HG03097 (cell line): ENCODE results near the gene ZNF79.

Experiments used
- ATAC-seq: cut with Tn5 transposase; IDR thresholded peaks from one replicate; pipeline ENCODE4 v1.9.1; 2021; ENCODE audit not compliant: unreplicated experiment, low FRiP score

ZNF79 gene

DNA sequence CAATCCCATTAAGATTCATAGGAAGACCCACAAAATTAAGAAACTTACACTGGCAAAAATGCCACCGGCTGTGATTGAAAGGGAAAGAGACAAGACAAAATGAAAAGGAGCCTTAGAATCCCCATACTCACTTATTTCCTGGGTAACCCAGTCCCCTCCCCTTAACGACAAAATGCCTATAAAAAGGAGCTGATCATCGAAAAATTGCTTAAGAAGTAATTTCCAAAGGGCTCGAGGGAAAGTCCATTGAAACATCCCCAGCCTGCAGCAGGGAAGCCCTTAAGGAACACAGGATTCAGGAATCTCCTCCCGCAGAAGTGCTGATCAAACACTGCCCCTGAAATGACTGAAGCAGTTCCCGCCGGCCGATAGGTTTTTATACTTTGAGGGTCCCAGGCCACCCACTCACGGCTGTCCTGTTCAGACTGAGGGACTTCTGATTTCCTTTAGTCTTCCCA lies 677 bp upstream of the ZNF79 start:
- ATAC-seq = no peak

DNA sequence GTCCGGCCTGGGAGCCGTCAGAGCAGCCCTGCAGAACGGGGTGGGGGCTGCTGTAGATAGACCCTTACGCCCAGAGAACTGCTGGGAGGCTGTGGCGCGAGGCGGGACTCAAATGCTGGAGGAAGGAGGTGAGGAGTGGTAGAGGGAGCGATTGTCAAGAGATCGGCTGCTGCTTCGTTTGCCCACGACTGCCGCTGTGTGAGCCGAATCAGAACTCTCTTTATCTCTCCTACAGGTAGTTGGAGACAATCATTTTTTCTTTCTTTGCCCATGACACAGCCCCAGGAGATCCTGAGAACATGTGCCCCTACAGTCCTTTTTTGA lies 456 bp downstream of the ZNF79 start:
- peak; percentile 5 for ATAC-seq

DNA sequence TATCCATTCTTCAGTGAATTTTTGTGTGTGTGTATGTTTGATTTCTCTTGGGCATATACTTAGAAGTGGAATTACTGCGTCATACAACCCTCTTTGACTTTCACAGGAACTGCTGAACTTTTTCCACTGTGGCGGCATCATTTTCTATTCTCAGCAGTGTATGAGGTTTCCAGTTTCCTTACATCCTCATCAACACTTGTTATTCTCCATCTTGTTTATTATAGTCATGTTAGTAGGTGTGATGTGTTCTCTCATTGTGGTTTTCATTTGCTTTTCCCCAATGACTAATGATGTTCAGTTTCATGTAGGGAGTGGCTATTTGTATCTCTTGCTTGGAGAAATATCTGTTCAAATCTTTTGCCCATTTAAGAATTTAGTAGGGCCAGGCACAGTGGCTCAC lies 2.6 kb downstream of the ZNF79 start:
- no peak for ATAC-seq

GRCh38 chr9:127428348-127428747 lies 4.2 kb downstream of the ZNF79 start:
- no peak for ATAC-seq

DNA sequence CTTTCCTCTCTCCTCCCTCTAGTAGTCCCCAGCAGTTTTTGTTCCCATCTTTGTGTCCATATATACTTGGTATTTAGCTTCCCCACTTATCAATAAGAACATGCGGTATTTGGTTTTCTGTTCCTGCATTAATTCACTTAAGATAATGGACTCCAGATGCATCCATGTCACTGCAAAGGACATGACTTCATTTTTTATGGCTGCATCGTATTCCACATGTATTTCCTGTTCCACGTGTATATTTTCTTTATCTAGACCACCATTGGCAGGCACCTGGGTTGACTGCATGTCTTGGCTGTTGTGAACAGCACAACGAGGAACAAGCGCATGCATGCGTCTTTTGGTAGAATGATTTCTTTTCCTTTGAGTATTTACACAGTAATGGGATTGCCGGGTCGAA lies 6.2 kb downstream of the ZNF79 start:
- no peak for ATAC-seq

- no peak for ATAC-seq
These were observed 13.5 kb downstream of the ZNF79 start for GRCh38 chr9:127437497-127438264.

- no peak for ATAC-seq
These were observed 14.2 kb downstream of the ZNF79 start for GRCh38 chr9:127438394-127438793.

GRCh38 chr9:127444283-127444920 lies 20.2 kb downstream of the ZNF79 start:
- ATAC-seq = no peak

DNA sequence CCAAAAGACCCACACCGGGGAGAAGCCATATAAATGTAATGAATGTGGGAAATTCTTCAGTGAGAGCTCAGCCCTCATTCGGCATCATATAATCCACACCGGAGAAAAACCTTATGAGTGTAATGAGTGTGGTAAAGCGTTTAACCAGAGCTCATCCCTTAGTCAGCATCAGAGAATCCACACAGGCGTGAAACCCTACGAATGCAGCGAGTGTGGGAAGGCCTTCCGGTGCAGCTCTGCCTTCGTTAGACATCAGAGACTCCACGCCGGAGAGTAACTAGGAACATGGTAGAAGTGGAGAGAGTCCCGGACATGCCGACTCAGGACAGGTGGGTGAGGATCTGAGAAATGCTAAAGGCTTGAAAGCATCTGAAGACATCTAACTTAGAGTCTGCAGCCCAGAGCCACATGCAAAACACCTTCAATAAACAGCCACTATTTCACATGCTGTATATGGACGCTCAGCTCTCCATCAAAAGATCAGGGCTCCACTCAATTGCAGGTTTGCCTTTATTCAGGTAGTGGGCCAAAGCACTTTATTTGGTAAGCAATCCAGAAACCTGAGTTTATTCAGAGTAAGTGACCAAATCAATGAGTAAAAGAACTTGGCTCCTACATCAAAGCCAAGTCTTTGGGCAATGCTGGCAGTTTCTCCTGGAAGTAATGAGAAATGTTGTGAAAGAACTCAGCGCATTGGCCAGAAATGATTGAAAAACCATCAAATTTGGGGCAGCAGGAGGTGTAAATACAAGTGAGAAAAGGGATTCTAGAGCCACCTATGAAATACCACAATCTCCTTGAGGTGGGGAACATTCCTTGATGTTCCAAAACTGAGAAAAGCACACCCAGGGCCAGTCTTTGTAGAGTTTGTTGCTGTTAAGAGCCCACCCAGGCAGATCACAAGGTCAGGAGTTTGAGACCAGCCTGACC lies 21.0 kb downstream of the ZNF79 start:
- no peak for ATAC-seq

DNA sequence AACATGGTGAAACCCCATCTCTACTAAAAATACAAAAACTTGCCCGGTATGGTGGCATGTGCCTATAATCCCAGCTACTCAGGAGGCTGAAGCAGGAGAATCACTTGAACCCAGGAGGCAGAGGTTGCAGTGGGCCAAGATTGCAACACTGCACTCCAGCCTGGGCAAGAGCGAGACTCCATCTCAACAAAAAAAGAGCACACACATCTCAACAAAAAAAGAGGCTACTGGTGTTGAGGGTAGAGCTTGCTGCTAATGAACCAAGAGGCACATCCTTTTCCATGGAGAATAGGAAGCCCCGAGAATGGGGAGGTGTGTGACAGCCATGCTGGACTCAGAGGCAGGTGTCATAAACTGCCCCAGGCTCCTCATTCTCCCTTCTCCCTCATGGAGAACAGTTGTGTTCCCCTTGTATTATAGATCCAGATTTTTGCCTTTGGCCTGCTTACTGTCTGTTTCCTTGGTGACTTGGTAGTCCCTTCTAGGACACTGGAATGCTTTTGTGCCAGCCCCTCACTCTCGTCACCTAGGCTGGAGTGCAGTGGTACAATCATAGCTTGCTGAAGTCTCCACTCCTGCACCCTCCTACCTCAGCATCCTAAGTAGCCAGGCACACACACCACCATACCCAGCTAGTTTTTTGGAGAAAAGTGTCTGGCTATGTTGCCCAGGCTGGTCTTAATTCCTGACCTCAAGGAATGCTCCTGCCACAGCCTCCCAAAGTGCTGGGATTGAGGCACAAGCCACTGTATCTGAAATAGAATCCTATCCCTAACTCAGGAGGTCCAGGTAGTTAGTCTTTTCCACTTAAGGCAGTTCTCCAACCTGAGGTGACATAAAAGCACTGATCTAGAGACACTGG lies 21.9 kb downstream of the ZNF79 start:
- ATAC-seq = no peak

DNA sequence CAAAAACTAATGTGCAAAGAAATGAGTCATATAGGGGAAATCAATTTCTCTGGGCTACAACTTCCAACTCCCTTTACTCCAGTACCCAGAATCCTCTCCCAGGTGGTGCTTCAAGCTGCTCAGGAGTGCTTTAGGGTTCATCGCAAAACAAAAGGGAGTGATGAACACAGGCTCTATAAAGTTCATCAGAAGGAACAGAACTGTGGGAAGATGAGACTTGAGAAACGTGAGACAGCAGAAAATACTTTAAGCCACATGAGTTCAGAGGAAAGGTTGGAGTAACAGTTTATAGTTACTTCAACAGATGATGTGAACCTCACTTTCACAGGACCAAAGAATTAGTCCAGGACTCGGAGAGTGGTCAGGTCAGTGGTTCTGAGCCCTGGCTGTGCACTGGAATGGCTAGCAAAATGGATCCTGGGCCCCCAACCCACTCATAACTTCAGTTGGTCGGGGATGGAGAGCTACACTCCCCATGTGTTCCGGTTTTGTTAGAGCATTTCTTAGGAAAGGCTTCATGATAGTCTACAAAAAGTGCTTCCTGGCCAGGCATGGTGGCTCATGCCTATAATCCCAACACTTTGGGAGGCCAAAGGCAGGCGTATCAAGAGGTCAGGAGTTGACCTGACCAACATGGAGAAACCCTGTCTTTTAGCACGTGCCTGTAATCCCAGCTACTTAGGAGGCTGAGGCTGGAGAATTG lies 22.7 kb downstream of the ZNF79 start:
- no peak for ATAC-seq

DNA sequence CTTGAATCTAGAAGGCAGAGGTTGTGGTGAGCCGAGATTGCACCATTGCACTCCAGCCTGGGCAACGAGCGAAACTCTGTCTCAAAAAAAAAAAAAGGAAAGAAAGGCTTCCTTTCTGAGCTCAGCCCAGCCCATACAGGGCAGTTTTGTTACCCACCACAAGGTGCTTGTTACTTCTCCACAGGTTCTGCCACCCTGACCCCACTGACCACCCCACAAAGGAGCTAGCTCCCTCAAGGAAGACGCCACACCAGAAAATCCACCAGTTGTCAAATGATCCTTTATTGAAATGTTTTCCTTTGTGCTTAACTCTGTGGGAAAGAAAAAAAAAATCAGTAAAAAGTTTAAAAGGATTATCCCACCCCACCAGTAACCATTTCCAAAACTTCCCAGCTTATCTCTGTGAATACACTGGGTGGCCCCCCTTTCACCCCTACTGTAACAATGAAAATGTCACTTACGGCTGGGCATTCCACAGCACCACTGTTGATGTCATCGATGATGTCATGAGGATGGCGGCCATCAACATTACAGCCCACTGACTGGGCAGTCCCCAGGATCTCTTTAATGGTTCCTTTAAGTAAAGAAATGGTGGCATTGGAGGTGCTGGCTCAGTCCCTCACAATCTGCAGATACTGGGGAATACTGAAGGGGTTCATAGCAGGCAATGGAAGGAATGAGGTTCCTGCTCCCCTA lies 23.4 kb downstream of the ZNF79 start:
- no peak for ATAC-seq

DNA sequence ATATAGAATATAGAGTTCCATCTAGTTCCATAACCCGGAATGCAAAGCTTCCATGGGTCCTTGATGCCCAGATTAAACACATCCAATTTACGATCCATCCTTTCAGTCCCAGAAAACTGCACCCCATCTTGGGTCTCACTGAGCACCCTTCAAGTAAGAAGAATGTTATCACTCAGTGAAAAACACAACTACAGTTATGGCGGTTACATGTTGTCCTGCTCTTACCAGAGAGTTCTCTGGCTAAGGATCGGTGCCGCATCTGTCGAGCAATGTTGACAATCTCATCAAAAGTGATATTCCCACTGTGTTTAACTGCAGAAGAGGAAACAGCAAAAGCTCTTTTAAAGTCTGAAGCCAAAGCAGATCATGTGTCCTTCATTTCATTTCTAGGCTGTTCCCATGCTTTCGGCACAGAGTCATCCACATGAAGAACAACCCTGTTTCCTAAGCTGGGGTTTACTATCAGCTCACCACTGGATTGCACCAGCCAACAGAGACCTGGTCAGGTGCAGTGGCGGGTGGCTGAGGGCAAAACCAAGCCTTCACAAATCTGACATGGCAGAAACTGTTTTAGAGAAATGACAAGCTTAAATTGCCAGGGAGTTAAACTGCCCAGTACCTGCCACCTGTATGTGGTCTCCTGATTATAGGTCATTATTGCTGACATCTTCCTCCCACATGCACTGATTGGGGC lies 24.1 kb downstream of the ZNF79 start:
- ATAC-seq = no peak

DNA sequence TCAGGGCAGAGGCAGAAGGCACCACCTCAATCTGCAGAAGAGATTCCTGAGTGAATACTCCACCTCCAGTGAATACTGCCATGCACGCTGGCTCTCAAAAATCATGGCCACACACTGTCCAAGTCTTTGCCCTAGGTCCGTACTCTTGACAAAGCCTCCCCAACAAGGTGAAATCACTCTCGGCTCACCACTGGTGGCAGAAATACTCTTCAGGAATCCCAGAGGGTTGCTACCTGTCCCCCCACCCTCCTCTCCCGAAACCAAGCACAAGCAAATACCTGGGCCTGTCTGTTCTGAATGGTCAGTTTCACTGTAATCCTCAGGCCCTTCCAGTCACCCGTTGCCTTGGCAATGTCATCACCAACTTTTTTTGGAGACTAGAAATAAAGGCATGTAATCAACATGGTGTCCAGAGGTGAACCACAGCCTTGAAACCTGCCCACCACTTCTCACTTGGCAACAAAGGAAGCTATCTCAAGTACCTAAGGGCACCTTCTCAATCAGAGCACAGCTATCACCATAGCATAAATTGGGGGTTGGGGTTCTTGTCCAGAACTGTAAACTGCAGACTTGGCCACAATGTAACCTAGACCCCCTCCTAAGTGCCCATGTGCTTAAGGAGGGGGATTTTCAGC lies 25.3 kb downstream of the ZNF79 start:
- no peak for ATAC-seq

- ATAC-seq = no peak
These were observed 26.1 kb downstream of the ZNF79 start for GRCh38 chr9:127450243-127450760.

DNA sequence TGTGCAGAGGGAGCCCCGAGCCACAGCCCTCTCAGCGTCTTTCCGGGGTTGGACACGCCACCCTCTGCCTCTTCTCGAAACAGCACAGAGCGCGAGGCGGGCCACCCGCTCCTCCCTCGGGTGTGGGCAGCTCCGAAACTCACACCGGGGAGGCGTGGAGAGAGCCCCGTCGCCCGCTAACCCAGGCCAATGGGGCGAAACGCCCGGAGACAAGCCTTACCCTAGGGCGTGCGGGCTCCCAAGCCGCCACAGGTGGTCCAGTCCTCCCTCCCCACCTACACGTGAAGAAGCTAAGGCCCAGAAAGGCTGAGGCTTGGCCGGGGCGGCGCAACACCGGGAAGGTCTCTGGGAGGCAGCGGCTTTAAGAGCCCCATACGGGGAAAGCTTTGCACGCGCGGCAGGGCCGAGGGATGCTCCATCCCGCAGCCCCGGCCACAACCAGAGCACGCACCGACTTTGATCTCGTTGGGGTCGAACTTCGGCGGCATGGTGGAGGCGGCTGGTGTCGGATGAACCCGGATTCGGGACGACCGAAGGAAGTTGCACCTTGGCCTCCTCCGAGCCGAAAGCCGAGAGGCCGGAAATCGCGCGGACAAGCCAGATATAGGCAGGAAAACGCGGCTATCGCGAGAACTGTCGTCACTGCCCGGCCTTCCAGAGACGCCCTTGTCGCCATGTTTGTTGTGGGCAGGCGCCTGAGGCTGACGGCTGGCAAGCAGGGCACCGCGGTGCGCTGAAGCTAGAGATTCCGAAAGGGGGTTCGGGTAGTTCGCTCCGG lies 26.8 kb downstream of the ZNF79 start, which contains the start of the genes LRSAM1 and RPL12:
LRSAM1 (plus strand) TSS at position 681 of the 778 bp plus-strand sequence. CDS start 3,018 bp downstream, outside the sequence.
RPL12 (minus strand) TSS at position 577 of the 778 bp plus-strand sequence; CDS start at position 488, 89 bp downstream.
- ATAC-seq = peak; percentile 64

GRCh38 chr9:127451608-127451857 lies 27.4 kb downstream of the ZNF79 start:
- ATAC-seq = peak; percentile 14
